CD4-positive, CD25-positive, alpha-beta regulatory T cell (primary cell): Measurements from ENCODE around the gene DIP2C. TPM values are rescaled to one million over a fixed set of nuclear protein-coding genes. Genes with fewer than 3 reads are reported as not detected.

Experiments used
- ATAC-seq, 2 donors: fragments of 150-1000 bp; cut with Tn5 transposase; one replicate each; pipeline ENCODE4 v1.10.0; 2021; ENCODE audit warnings: low read depth in 2 of 2, moderate number of reproducible peaks in 2 of 2, moderate library complexity in 1 of 2
- DNase-seq, 3 donors: peaks; one replicate each; pipeline versions ENCODE4 v3.0.0 to v3.0.0-alpha.2; 2012 to 2022; ENCODE audit warnings: mixed read lengths in 1 of 3
- H3K27ac ChIP-seq: one replicate; pipeline ENCODE4 v1.7.0; 2013; ENCODE audit warnings: mild to moderate bottlenecking, low read length; ENCODE audit not compliant: insufficient read depth, poor library complexity, severe bottlenecking
- H3K27me3 ChIP-seq: one replicate; pipeline ENCODE4 v1.7.0; 2013; ENCODE audit warnings: low read length; ENCODE audit not compliant: control insufficient read depth, insufficient read depth
- H3K36me3 ChIP-seq: one replicate; pipeline ENCODE4 v1.7.0; 2013; ENCODE audit warnings: mild to moderate bottlenecking, low read length, moderate library complexity; ENCODE audit not compliant: control insufficient read depth, insufficient read depth
- H3K4me1 ChIP-seq: 2 replicates; pipeline ENCODE4 v1.7.0; 2013; ENCODE audit warnings: mild to moderate bottlenecking, low read length; ENCODE audit not compliant: insufficient read depth, control insufficient read depth, poor library complexity, severe bottlenecking
- H3K4me3 ChIP-seq: one replicate; pipeline ENCODE4 v1.7.0; 2013; ENCODE audit warnings: low read depth, mild to moderate bottlenecking, low read length, moderate library complexity
- H3K9me3 ChIP-seq, 2 experiments: 1 replicate in 1 of 2; 2 replicates in 1 of 2; pipeline ENCODE4 v1.7.0; 2013; ENCODE audit warnings: low read length in 2 of 2, mild to moderate bottlenecking in 1 of 2, moderate library complexity in 1 of 2; ENCODE audit not compliant: control insufficient read depth in 2 of 2
- H3K27ac Mint-ChIP-seq, 3 donors: one replicate each; pipeline ENCODE4 v1.8.0; 2020 to 2022; ENCODE audit warnings: mild to moderate bottlenecking in 3 of 3, mixed read lengths in 3 of 3, moderate library complexity in 2 of 3
- H3K27me3 Mint-ChIP-seq: one replicate; pipeline ENCODE4 v1.8.0; 2022; ENCODE audit warnings: mild to moderate bottlenecking, mixed read lengths
- H3K36me3 Mint-ChIP-seq: one replicate; pipeline ENCODE4 v1.8.0; 2020; ENCODE audit warnings: mixed read lengths
- H3K4me1 Mint-ChIP-seq, 4 donors: one replicate each; pipeline ENCODE4 v1.8.0; 2020 to 2022; ENCODE audit warnings: mixed read lengths in 4 of 4, mild to moderate bottlenecking in 1 of 4
- H3K4me3 Mint-ChIP-seq, 4 donors: one replicate each; pipeline ENCODE4 v1.8.0; 2020 to 2022; ENCODE audit warnings: mild to moderate bottlenecking in 4 of 4, mixed read lengths in 4 of 4, moderate library complexity in 3 of 4
- H3K9me3 Mint-ChIP-seq, 7 donors: one replicate each; pipeline ENCODE4 v1.8.0; 2020 to 2022; ENCODE audit warnings: mixed read lengths in 7 of 7, mild to moderate bottlenecking in 3 of 7, moderate library complexity in 2 of 7
- polyA plus RNA-seq, 4 donors: library from polyadenylated mRNA; unstranded; fragments of 300-500 nt; fragmentation: Illumina TruSeq; gene quantifications; one replicate each; pipeline ENCODE4 v1.2.3, GENCODE V29; 2021
- total RNA-seq: library from RNA; stranded (reverse); gene quantifications from one replicate; pipeline ENCODE4 v1.2.3, GENCODE V29; 2022

The DIP2C gene
- total and polyA plus RNA-seq, 5 donors from 2014 or later = 0.47 to 4.1 (median 0.54) TPM

GRCh38 chr10:620417-620816, 69.1 kb downstream of the DIP2C start:
- no peaks in the 10 kb centered on the region for H3K36me3 Mint-ChIP-seq
- Histone ChIP-seq H3K9me3 (no peaks in the 10 kb centered on the region), H3K27ac (no peak overlapping the region), H3K4me3 (no peak overlapping the region), H3K4me1 (no peaks in the 10 kb centered on the region), H3K27me3 (no peaks in the 10 kb centered on the region), H3K36me3 (no peaks in the 10 kb centered on the region)
- no peak overlapping the region for H3K4me3 Mint-ChIP-seq
- peaks cover 0 to 2% (median 0%) of the 10 kb centered on the region in 7 donors for H3K9me3 Mint-ChIP-seq
- DNase-seq (no peak), ATAC-seq (no peak)
- H3K4me1 Mint-ChIP-seq = peaks cover 0 to 10% (median 0%) of the 10 kb centered on the region in 4 donors
- peaks cover 4% of the 10 kb centered on the region for H3K27me3 Mint-ChIP-seq
- H3K27ac Mint-ChIP-seq = no peak overlapping the region

GRCh38 chr10:619710-620109, 69.8 kb downstream of the DIP2C start:
- no peaks in the 10 kb centered on the region for H3K27me3 ChIP-seq
- peaks cover 0 to 10% (median 0%) of the 10 kb centered on the region in 4 donors for H3K4me1 Mint-ChIP-seq
- no peak overlapping the region for H3K4me3 Mint-ChIP-seq
- ATAC-seq = no peak
- DNase-seq = no peak
- H3K9me3 Mint-ChIP-seq = peaks cover 0 to 2% (median 0%) of the 10 kb centered on the region in 7 donors
- peaks cover 4% of the 10 kb centered on the region for H3K27me3 Mint-ChIP-seq
- no peaks in the 10 kb centered on the region for H3K36me3 Mint-ChIP-seq
- no peak overlapping the region for H3K4me3 ChIP-seq
- no peaks in the 10 kb centered on the region for H3K4me1 ChIP-seq
- H3K27ac ChIP-seq = no peak overlapping the region
- no peaks in the 10 kb centered on the region for H3K36me3 ChIP-seq
- H3K9me3 ChIP-seq = no peaks in the 10 kb centered on the region
- H3K27ac Mint-ChIP-seq = no peak overlapping the region

GRCh38 chr10:618229-618989, 71.1 kb downstream of the DIP2C start:
- peaks cover 4% of the 10 kb centered on the region for H3K27me3 Mint-ChIP-seq
- peaks cover 0 to 2% (median 0%) of the 10 kb centered on the region in 7 donors for H3K9me3 Mint-ChIP-seq
- Histone ChIP-seq H3K4me3 (no peak overlapping the region), H3K36me3 (no peaks in the 10 kb centered on the region), H3K9me3 (no peaks in the 10 kb centered on the region), H3K4me1 (no peaks in the 10 kb centered on the region), H3K27me3 (no peaks in the 10 kb centered on the region), H3K27ac (no peak overlapping the region)
- DNase-seq (no peak), ATAC-seq (no peak)
- H3K36me3 Mint-ChIP-seq = no peaks in the 10 kb centered on the region
- no peak overlapping the region for H3K27ac Mint-ChIP-seq
- peaks cover 0 to 10% (median 0%) of the 10 kb centered on the region in 4 donors for H3K4me1 Mint-ChIP-seq
- no peak overlapping the region for H3K4me3 Mint-ChIP-seq

GRCh38 chr10:617471-617870, 72.0 kb downstream of the DIP2C start:
- ATAC-seq = no peak
- DNase-seq = no peak
- Histone ChIP-seq H3K27ac (no peak overlapping the region), H3K4me1 (no peaks in the 10 kb centered on the region), H3K4me3 (no peak overlapping the region), H3K27me3 (no peaks in the 10 kb centered on the region), H3K36me3 (no peaks in the 10 kb centered on the region), H3K9me3 (no peaks in the 10 kb centered on the region)
- Mint-ChIP-seq H3K4me1 (peaks cover 0 to 10% (median 0%) of the 10 kb centered on the region in 4 donors), H3K4me3 (no peak overlapping the region), H3K27me3 (peaks cover 4% of the 10 kb centered on the region), H3K9me3 (peaks cover 0 to 2% (median 0%) of the 10 kb centered on the region in 7 donors), H3K27ac (no peak overlapping the region), H3K36me3 (no peaks in the 10 kb centered on the region)

- Mint-ChIP-seq H3K4me1 (peaks cover 0 to 10% (median 0%) of the 10 kb centered on the region in 4 donors), H3K27ac (no peak overlapping the region), H3K27me3 (peaks cover 4% of the 10 kb centered on the region), H3K4me3 (no peak overlapping the region), H3K36me3 (no peaks in the 10 kb centered on the region), H3K9me3 (no peaks in the 10 kb centered on the region)
- Histone ChIP-seq H3K27ac (no peak overlapping the region), H3K9me3 (no peaks in the 10 kb centered on the region), H3K4me1 (no peaks in the 10 kb centered on the region), H3K4me3 (no peak overlapping the region), H3K27me3 (no peaks in the 10 kb centered on the region), H3K36me3 (no peaks in the 10 kb centered on the region)
- DNase-seq (no peak), ATAC-seq (no peak)
Observed at GRCh38 chr10:615583-616152, 73.8 kb downstream of the DIP2C start.

GRCh38 chr10:614790-615582, 74.5 kb downstream of the DIP2C start:
- Histone ChIP-seq H3K36me3 (no peaks in the 10 kb centered on the region), H3K4me3 (no peak overlapping the region), H3K27me3 (no peaks in the 10 kb centered on the region), H3K9me3 (no peaks in the 10 kb centered on the region), H3K4me1 (no peaks in the 10 kb centered on the region), H3K27ac (no peak overlapping the region)
- H3K4me1 Mint-ChIP-seq = peaks cover 0 to 6% (median 0%) of the 10 kb centered on the region in 4 donors
- H3K27ac Mint-ChIP-seq = no peak overlapping the region
- H3K27me3 Mint-ChIP-seq = peaks cover 4% of the 10 kb centered on the region
- no peaks in the 10 kb centered on the region for H3K36me3 Mint-ChIP-seq
- DNase-seq (no peak), ATAC-seq (no peak)
- H3K4me3 Mint-ChIP-seq = no peak overlapping the region
- peaks cover 0 to 2% (median 0%) of the 10 kb centered on the region in 7 donors for H3K9me3 Mint-ChIP-seq

GRCh38 chr10:614139-614711, 75.2 kb downstream of the DIP2C start:
- Histone ChIP-seq H3K4me1 (no peaks in the 10 kb centered on the region), H3K27ac (no peak overlapping the region), H3K27me3 (no peaks in the 10 kb centered on the region), H3K9me3 (no peaks in the 10 kb centered on the region), H3K4me3 (no peak overlapping the region), H3K36me3 (no peaks in the 10 kb centered on the region)
- Mint-ChIP-seq H3K27me3 (peaks cover 4% of the 10 kb centered on the region), H3K9me3 (peaks cover 0 to 3% (median 0%) of the 10 kb centered on the region in 7 donors), H3K4me1 (peaks cover 0 to 4% (median 0%) of the 10 kb centered on the region in 4 donors), H3K4me3 (no peak overlapping the region), H3K36me3 (no peaks in the 10 kb centered on the region), H3K27ac (no peak overlapping the region)
- DNase-seq (no peak), ATAC-seq (no peak)
